ENCODE results near the gene MEF2B. TPM values are rescaled to one million over a fixed set of nuclear protein-coding genes. Genes with fewer than 3 reads are reported as not detected.
A peak's percentile ranks its signal among the peaks of the same experiment; 100 is the strongest.
"Not testable (repeated sequence)": the region's sequence is repeated elsewhere in the genome, so short reads cannot be mapped to it uniquely, and the experiment has no call there.

The MEF2B gene
- total RNA-seq, 1 donor from 2014 or later, result 0.97 TPM

DNA sequence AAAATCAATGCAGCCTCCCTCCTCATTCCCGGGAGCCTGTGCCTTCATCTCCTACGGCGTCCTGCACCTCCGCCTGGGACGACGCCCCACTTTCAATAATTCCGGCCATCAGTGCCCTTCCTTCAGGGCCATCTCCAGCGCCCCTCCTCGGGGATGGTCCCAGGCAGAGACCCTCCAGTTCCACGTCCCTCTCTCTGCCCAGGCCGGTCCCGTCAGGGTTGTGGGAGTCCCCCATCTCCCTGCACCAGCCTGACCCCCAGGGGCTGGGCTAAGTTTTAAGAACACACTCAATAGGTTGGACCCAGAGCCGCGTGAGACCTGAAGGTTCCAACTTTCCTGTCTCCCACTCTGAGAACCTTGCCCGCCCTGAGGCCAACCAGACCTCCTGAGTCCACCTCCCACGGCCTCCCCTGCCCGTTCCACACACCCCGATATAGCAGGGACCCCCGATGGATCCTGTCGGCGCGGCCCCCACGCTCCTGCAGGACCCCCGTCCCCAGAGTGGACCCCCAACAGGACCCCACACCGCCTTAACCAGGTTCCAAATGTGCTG is 32.4 kb downstream of the MEF2B start:
- DNase-seq (ENCODE audit: low spot score), result no peak
- Mint-ChIP-seq H3K27ac (ENCODE audit: unreplicated experiment) (no peak overlapping the region), H3K4me1 (ENCODE audit: unreplicated experiment) (peaks cover 5% of the 10 kb centered on the region), H3K36me3 (ENCODE audit: low read depth, unreplicated experiment) (no peaks in the 10 kb centered on the region), H3K4me3 (ENCODE audit: unreplicated experiment) (peak overlapping the region; percentile 96), H3K9me3 (ENCODE audit: unreplicated experiment) (no peaks in the 10 kb centered on the region), H3K27me3 (ENCODE audit: unreplicated experiment) (peaks cover 7% of the 10 kb centered on the region)
- TF ChIP-seq, protein P1, sequence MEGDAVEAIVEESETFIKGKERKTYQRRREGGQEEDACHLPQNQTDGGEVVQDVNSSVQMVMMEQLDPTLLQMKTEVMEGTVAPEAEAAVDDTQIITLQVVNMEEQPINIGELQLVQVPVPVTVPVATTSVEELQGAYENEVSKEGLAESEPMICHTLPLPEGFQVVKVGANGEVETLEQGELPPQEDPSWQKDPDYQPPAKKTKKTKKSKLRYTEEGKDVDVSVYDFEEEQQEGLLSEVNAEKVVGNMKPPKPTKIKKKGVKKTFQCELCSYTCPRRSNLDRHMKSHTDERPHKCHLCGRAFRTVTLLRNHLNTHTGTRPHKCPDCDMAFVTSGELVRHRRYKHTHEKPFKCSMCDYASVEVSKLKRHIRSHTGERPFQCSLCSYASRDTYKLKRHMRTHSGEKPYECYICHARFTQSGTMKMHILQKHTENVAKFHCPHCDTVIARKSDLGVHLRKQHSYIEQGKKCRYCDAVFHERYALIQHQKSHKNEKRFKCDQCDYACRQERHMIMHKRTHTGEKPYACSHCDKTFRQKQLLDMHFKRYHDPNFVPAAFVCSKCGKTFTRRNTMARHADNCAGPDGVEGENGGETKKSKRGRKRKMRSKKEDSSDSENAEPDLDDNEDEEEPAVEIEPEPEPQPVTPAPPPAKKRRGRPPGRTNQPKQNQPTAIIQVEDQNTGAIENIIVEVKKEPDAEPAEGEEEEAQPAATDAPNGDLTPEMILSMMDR (IDR thresholded peaks at IDR 0.05; ENCODE audit: unreplicated experiment), result no peak

DNA sequence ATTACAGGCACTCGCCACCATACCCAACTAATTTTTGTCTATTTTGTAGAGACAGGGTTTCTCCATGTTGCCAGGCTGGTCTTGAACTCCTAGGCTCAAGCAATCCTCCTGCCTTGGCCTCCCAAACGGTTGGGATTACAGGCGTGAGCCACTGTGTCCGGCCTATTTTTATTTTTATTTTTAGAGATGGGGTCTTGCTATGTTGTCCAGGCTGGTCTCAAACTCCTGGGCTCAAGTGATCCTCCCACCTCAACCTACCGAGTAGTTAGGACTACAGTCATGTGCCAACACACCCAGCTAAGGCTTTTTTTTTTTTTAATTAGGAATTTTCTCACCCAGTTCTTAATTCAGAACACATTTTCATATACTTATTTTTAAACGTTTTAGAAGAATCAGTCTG is 34.4 kb downstream of the MEF2B start:
- H3K9me3 Mint-ChIP-seq (ENCODE audit: unreplicated experiment); H3K4me1 Mint-ChIP-seq (ENCODE audit: unreplicated experiment); H3K36me3 Mint-ChIP-seq (ENCODE audit: low read depth, unreplicated experiment); DNase-seq (ENCODE audit: low spot score); H3K4me3 Mint-ChIP-seq (ENCODE audit: unreplicated experiment); H3K27ac Mint-ChIP-seq (ENCODE audit: unreplicated experiment): not testable (repeated sequence)
- peaks cover 11% of the 10 kb centered on the region for H3K27me3 Mint-ChIP-seq (ENCODE audit: unreplicated experiment)

DNA sequence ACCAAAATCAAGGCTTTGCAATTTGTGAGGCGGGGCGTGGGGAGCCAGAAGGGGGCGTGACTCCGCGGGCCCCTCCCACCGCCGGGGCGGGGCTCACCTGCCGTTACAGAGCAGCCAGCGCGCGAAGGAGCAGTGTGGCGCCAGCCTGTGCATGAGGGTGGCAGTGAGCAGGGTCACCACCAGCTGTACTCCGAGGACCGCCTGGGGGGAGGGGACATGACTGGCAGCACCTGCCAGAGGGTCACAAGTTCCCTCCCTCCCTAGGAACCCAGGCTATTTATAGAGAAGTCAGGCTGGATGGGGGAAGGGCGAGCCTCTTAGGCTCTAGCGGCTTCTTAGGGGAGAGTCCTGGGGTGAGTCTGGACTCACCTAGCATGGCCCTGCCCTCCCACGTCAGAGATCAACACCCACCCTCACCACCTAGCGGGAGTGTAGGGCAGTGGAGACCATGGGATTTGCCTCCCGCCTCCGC is 35.3 kb downstream of the MEF2B start:
- Mint-ChIP-seq H3K4me1 (ENCODE audit: unreplicated experiment) (peaks cover 5% of the 10 kb centered on the region), H3K27me3 (ENCODE audit: unreplicated experiment) (peaks cover 11% of the 10 kb centered on the region), H3K4me3 (ENCODE audit: unreplicated experiment) (no peak overlapping the region), H3K27ac (ENCODE audit: unreplicated experiment) (no peak overlapping the region), H3K9me3 (ENCODE audit: unreplicated experiment) (no peaks in the 10 kb centered on the region), H3K36me3 (ENCODE audit: low read depth, unreplicated experiment) (peaks cover 8% of the 10 kb centered on the region)
- no peak for DNase-seq (ENCODE audit: low spot score)
- TF ChIP-seq, protein P1 (IDR thresholded peaks at IDR 0.05; ENCODE audit: unreplicated experiment), result no peak

DNA sequence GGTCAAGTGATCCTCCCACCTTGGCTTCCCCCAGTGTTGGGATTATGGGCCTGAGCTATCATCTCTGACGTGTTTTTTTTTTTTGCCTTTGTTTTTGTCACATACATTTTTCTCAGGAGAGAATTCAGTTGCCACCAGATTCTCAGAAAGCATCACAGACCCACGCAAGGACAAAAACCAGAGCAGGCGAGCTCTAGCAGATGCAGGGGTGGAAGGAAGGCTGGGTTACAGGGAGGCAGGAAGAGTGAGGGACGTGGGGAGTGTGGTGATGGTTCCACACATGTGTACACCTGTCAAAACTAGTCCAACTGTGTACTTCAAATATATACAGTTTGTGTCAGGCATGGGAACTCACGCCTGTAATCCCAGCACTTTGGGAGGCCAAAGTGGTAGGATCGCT is 36.1 kb downstream of the MEF2B start:
- H3K27me3 Mint-ChIP-seq (ENCODE audit: unreplicated experiment), result peaks cover 11% of the 10 kb centered on the region
- H3K27ac Mint-ChIP-seq (ENCODE audit: unreplicated experiment), result no peak overlapping the region

DNA sequence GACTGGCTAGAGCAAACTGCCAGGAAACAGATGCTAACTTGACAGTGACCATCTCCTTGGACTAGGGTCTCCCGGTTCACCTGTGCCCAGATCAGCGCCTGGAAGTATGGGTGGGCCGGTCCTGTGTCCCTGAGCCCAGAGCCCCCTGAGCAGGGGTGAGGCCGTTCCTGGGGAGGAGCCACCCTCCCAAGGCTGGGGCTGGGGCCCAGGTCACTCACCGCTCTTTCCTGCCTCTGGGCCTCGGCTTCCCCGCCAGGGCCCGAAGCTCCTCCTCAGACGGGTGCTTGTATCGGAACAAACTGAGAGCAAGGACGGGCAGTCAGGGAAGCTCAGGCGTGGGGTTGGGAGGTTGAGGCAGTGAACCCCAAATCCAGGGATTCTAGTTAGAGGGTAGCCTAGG is 37.2 kb downstream of the MEF2B start:
- no peak overlapping the region for H3K4me3 Mint-ChIP-seq (ENCODE audit: unreplicated experiment)
- H3K4me1 Mint-ChIP-seq (ENCODE audit: unreplicated experiment), result peaks cover 5% of the 10 kb centered on the region
- TF ChIP-seq, protein P1 (IDR thresholded peaks at IDR 0.05; ENCODE audit: unreplicated experiment), result no peak
- peaks cover 9% of the 10 kb centered on the region for H3K27me3 Mint-ChIP-seq (ENCODE audit: unreplicated experiment)
- DNase-seq (ENCODE audit: low spot score), result no peak
- H3K9me3 Mint-ChIP-seq (ENCODE audit: unreplicated experiment), result no peaks in the 10 kb centered on the region
- H3K36me3 Mint-ChIP-seq (ENCODE audit: low read depth, unreplicated experiment), result peaks cover 16% of the 10 kb centered on the region
- no peak overlapping the region for H3K27ac Mint-ChIP-seq (ENCODE audit: unreplicated experiment)

More for the DNA sequence above, 36.1 kb downstream of the MEF2B start:
- Mint-ChIP-seq H3K4me1 (ENCODE audit: unreplicated experiment) (peaks cover 5% of the 10 kb centered on the region), H3K36me3 (ENCODE audit: low read depth, unreplicated experiment) (peaks cover 11% of the 10 kb centered on the region), H3K9me3 (ENCODE audit: unreplicated experiment) (no peaks in the 10 kb centered on the region), H3K4me3 (ENCODE audit: unreplicated experiment) (no peak overlapping the region)
- no peak for DNase-seq (ENCODE audit: low spot score)
- TF ChIP-seq, protein P1 (IDR thresholded peaks at IDR 0.05; ENCODE audit: unreplicated experiment), result no peak
